ENCODE results near the gene SCN2B.

SCN2B gene

GRCh38 chr11:118219732-118220131 lies 43.3 kb upstream of the SCN2B start:
- Histone ChIP-seq H3K27me3 (ENCODE audit: insufficient read depth, poor library complexity, severe bottlenecking) (no peaks in the 10 kb centered on the region), H3K4me3 (replicated peaks; ENCODE audit: insufficient read depth, low read length) (no peak overlapping the region), H3K27ac (replicated peaks) (no peak overlapping the region)
- DNase-seq (ENCODE audit: low read depth in 1 of 2, low spot score in 1 of 2), result no peak
- TF ChIP-seq REST (IDR thresholded peaks at IDR 0.05; ENCODE audit: insufficient replicate concordance, low read depth) (no peak), POLR2AphosphoS5 (IDR thresholded peaks at IDR 0.05; ENCODE audit: low read depth) (no peak), SPI1 (IDR thresholded peaks at IDR 0.05; ENCODE audit: borderline replicate concordance, low read depth) (no peak), CTCF (IDR thresholded peaks at IDR 0.05; ENCODE audit: insufficient read depth, low read length) (no peak), GABPA (IDR thresholded peaks at IDR 0.05; ENCODE audit: low read depth) (no peak)

GRCh38 chr11:118219244-118219643 lies 42.8 kb upstream of the SCN2B start:
- no peak for DNase-seq (ENCODE audit: low read depth in 1 of 2, low spot score in 1 of 2)
- no peak for TF ChIP-seq CTCF (IDR thresholded peaks at IDR 0.05; ENCODE audit: insufficient read depth, low read length)
- no peak for TF ChIP-seq SPI1 (IDR thresholded peaks at IDR 0.05; ENCODE audit: borderline replicate concordance, low read depth)
- no peak for TF ChIP-seq REST (IDR thresholded peaks at IDR 0.05; ENCODE audit: insufficient replicate concordance, low read depth)
- no peak for TF ChIP-seq POLR2AphosphoS5 (IDR thresholded peaks at IDR 0.05; ENCODE audit: low read depth)
- no peak overlapping the region for H3K4me3 ChIP-seq (replicated peaks; ENCODE audit: insufficient read depth, low read length)
- no peaks in the 10 kb centered on the region for H3K27me3 ChIP-seq (ENCODE audit: insufficient read depth, poor library complexity, severe bottlenecking)
- H3K27ac ChIP-seq (replicated peaks), result no peak overlapping the region

GRCh38 chr11:118217575-118217974 lies 41.1 kb upstream of the SCN2B start:
- DNase-seq (ENCODE audit: low read depth in 1 of 2, low spot score in 1 of 2), result no peak
- no peak overlapping the region for H3K4me3 ChIP-seq (replicated peaks; ENCODE audit: insufficient read depth, low read length)
- no peak for TF ChIP-seq GABPA (IDR thresholded peaks at IDR 0.05; ENCODE audit: low read depth)
- TF ChIP-seq CTCF (IDR thresholded peaks at IDR 0.05; ENCODE audit: insufficient read depth, low read length), result no peak
- no peak for TF ChIP-seq SPI1 (IDR thresholded peaks at IDR 0.05; ENCODE audit: borderline replicate concordance, low read depth)
- H3K27me3 ChIP-seq (ENCODE audit: insufficient read depth, poor library complexity, severe bottlenecking), result no peaks in the 10 kb centered on the region
- H3K27ac ChIP-seq (replicated peaks), result no peak overlapping the region
